ENCODE data around the gene FGFBP2. TPM values are rescaled to one million over a fixed set of nuclear protein-coding genes. Genes with fewer than 3 reads are reported as not detected.

FGFBP2 gene
- total RNA-seq, 1 donor, result not detected

GRCh38 chr4:15989424-15989823, 26.4 kb upstream of the FGFBP2 start:
- H3K4me3 ChIP-seq (ENCODE audit: low read depth, low read length), result no peak overlapping the region
- no peak for TF ChIP-seq CTCF (IDR thresholded peaks at IDR 0.05; ENCODE audit: insufficient read depth, low read length)
- DNase-seq (ENCODE audit: low read depth), result no peak

- no peak for DNase-seq (ENCODE audit: low read depth)
- no peak overlapping the region for H3K4me3 ChIP-seq (ENCODE audit: low read depth, low read length)
- no peak for TF ChIP-seq CTCF (IDR thresholded peaks at IDR 0.05; ENCODE audit: insufficient read depth, low read length)
These were observed 25.2 kb upstream of the FGFBP2 start for GRCh38 chr4:15988222-15988621.

- no peak overlapping the region for H3K4me3 ChIP-seq (ENCODE audit: low read depth, low read length)
- DNase-seq (ENCODE audit: low read depth), result no peak
- TF ChIP-seq CTCF (IDR thresholded peaks at IDR 0.05; ENCODE audit: insufficient read depth, low read length), result no peak
These were observed 23.9 kb upstream of the FGFBP2 start for GRCh38 chr4:15986907-15987306.

DNA sequence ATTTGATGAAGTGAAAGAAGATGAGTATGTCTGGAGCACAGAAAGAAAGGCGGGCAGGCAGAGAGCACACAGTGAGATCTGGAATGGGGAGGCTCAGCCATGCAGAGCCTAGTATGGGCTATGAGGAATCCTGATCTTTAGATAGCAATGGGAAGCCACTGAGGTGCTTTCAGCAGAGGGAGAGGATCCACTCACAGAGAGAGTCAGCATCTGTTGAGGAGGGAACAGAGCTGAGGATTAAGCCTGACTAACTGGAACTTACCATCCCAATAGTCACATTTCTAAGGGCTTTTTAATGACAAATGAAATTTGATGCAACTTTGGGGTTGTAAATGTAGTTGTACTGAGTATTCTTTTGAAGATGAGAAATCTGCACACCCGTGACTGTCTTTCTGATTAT, 20.6 kb upstream of the FGFBP2 start:
- no peak for TF ChIP-seq CTCF (IDR thresholded peaks at IDR 0.05; ENCODE audit: insufficient read depth, low read length)
- no peak for DNase-seq (ENCODE audit: low read depth)
- H3K4me3 ChIP-seq (ENCODE audit: low read depth, low read length), result no peak overlapping the region

- no peak for DNase-seq (ENCODE audit: low read depth)
- no peak for TF ChIP-seq CTCF (IDR thresholded peaks at IDR 0.05; ENCODE audit: insufficient read depth, low read length)
- H3K4me3 ChIP-seq (ENCODE audit: low read depth, low read length), result no peak overlapping the region
These were observed 20.0 kb upstream of the FGFBP2 start for GRCh38 chr4:15982842-15983524.

DNA sequence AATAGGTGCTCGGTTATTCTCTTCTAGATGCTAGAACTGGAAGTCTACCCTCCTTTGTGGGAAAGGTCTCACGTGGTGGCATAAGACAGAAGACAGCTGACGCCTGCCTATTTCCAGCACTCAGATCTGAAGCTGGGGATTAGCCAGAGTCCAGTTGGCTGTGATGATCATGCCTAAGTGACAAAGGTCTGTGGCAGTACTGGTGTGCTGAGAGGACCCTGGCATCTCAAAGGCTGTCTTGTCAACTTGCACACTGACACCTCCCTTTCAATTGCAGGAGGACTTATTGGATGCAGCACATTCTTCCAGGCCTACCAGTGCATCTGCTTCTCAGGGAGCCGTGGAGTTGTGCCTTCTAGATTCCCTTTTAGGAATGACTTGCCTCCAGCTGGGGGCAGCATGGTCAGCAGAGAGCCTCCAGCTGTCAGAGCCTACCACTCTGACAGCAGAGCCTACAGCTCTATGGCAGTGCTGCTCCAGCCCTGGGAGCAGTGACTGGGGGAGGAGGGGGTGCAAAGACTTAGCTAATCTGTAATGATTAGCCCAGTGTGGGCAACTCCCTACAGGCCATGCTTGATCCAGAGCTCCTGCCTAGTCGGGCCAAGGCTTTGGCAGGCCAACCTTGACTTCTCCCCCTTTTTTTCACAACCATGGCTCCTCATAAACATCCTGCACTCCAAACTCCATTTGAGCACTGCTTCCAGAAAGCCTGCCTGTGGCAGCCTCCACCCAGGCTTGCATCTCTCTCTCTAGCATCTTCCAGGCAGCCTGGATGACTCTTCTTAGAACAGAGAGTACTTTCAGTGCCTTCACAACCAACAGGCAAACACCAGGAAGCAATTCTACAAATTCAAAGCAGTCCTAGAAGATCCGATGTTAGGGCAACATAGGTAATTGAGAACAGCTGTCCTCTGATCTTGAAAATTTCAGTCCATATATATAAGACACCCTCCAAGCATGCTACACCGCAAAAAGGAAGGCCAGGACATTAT, 13.8 kb upstream of the FGFBP2 start:
- no peak for DNase-seq (ENCODE audit: low read depth)
- H3K4me3 ChIP-seq (ENCODE audit: low read depth, low read length), result no peak overlapping the region
- TF ChIP-seq CTCF (IDR thresholded peaks at IDR 0.05; ENCODE audit: insufficient read depth, low read length), result no peak
